Measurements from ENCODE around the gene HLA-DMB.

DNA sequence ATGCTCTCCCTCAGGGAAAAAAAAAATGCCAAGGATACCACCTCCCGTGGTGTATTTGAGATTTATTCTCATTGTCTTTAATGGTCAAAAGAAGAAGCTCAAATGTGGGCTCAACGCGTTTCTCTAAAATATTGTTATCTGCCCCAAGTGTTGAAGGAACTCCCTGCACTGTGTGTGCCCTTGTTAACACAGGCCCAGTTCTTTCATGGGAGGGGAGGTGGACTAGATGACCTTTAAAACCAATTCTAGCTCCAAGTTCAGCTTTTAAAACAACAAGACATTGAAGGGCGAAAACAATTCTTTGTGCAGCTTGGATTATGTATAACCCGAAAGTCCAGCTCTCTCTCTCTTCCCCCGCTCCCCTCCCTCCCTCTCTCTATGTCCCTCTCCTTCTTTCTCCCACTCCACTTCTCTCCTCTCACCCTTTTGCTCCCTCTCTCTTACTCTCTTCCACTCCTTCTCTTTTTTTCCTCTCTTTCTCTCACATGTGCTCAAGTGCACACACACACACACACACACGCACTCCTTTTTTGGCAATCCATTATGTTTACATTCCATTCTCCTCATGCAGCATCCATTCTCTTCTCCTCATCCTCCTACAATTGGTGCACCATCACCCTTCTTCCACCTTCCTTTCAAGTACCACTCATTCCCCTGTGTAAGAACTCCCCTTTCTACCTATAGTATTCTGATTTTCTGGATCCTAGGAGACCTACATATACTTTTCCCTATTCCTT, 8.5 kb downstream of the HLA-DMB start:
- TF ChIP-seq, protein P1, sequence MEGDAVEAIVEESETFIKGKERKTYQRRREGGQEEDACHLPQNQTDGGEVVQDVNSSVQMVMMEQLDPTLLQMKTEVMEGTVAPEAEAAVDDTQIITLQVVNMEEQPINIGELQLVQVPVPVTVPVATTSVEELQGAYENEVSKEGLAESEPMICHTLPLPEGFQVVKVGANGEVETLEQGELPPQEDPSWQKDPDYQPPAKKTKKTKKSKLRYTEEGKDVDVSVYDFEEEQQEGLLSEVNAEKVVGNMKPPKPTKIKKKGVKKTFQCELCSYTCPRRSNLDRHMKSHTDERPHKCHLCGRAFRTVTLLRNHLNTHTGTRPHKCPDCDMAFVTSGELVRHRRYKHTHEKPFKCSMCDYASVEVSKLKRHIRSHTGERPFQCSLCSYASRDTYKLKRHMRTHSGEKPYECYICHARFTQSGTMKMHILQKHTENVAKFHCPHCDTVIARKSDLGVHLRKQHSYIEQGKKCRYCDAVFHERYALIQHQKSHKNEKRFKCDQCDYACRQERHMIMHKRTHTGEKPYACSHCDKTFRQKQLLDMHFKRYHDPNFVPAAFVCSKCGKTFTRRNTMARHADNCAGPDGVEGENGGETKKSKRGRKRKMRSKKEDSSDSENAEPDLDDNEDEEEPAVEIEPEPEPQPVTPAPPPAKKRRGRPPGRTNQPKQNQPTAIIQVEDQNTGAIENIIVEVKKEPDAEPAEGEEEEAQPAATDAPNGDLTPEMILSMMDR (IDR thresholded peaks at IDR 0.05; ENCODE audit: low read depth, low read length, poor library complexity, severe bottlenecking) = no peak
- no peak for TF ChIP-seq EZH2phosphoT487 (IDR thresholded peaks at IDR 0.05; ENCODE audit: borderline replicate concordance, low read length)

All from DOHH2 (cell line).